HepG2 (cell line): ENCODE measurements around the gene RNPS1. TPM values are rescaled to one million over a fixed set of nuclear protein-coding genes. Genes with fewer than 3 reads are reported as not detected.

ENCODE experiments used
- ATRX ChIP-seq: sonication (generic); formaldehyde crosslinking; IDR thresholded peaks from 2 replicates; pipeline ENCODE4 v1.4.0; 2020; ENCODE audit warnings: missing genetic modification reagents, borderline replicate concordance
- FIP1L1 ChIP-seq: fragments of 200-400 bp; formaldehyde crosslinking; IDR thresholded peaks from 2 replicates; pipeline ENCODE4 v1.6.1; 2018; ENCODE audit warnings: low read depth, mild to moderate bottlenecking, low read length, moderate library complexity, borderline replicate concordance; ENCODE audit not compliant: insufficient read depth
- FOSL2 ChIP-seq: sonication (generic); formaldehyde crosslinking; IDR thresholded peaks from 2 replicates; pipeline ENCODE4 v1.4.0; 2020; ENCODE audit warnings: missing genetic modification reagents
- HNF4A ChIP-seq: sonication (generic); formaldehyde crosslinking; IDR thresholded peaks from 2 replicates; pipeline ENCODE4 v1.4.0; 2020; ENCODE audit warnings: missing genetic modification reagents
- HNRNPUL1 ChIP-seq: fragments of 200-400 bp; formaldehyde crosslinking; IDR thresholded peaks from 2 replicates; pipeline ENCODE4 v1.6.1; 2017; ENCODE audit warnings: low read depth, mild to moderate bottlenecking, low read length, moderate library complexity
- MTERF4 ChIP-seq: sonication (generic); formaldehyde crosslinking; IDR thresholded peaks from 2 replicates; pipeline ENCODE4 v1.8.0; 2023; ENCODE audit warnings: mild to moderate bottlenecking, missing genetic modification reagents
- POLR2A ChIP-seq, 2 experiments: IDR thresholded peaks; 2 replicates each; pipeline ENCODE4 v1.6.1; 2011; ENCODE audit warnings: low read depth in 2 of 2, low read length in 2 of 2, mild to moderate bottlenecking in 1 of 2, moderate library complexity in 1 of 2; ENCODE audit not compliant: insufficient read depth in 1 of 2
- RERE ChIP-seq: IDR thresholded peaks from 2 replicates; pipeline ENCODE4 v1.6.1; 2016; ENCODE audit warnings: low read depth, missing genetic modification reagents, missing compliant biosample characterization
- SALL2 ChIP-seq: sonication (generic); formaldehyde crosslinking; IDR thresholded peaks from 2 replicates; pipeline ENCODE4 v1.8.1; 2023; ENCODE audit warnings: mild to moderate bottlenecking, missing genetic modification reagents, inconsistent platforms
- TOE1 ChIP-seq: sonication (generic); formaldehyde crosslinking; IDR thresholded peaks from 2 replicates; pipeline ENCODE4 v1.4.0; 2020; ENCODE audit warnings: mild to moderate bottlenecking, missing genetic modification reagents
- UBTF ChIP-seq: sonication (generic); formaldehyde crosslinking; IDR thresholded peaks from 2 replicates; pipeline ENCODE4 v1.4.0; 2020; ENCODE audit warnings: mild to moderate bottlenecking, missing genetic modification reagents
- ZHX1 ChIP-seq: sonication (generic); formaldehyde crosslinking; IDR thresholded peaks from 2 replicates; pipeline ENCODE4 v1.8.1; 2022; ENCODE audit warnings: low read depth, mild to moderate bottlenecking, missing genetic modification reagents
- ZNF225 ChIP-seq: sonication (generic); formaldehyde crosslinking; IDR thresholded peaks from 2 replicates; pipeline ENCODE4 v1.4.0; 2020; ENCODE audit warnings: mild to moderate bottlenecking, missing genetic modification reagents
- ZNF24 ChIP-seq: fragments of 450-650 bp; IDR thresholded peaks from 2 replicates; pipeline ENCODE4 v1.6.1; 2017; ENCODE audit warnings: antibody characterized with exemption, mild to moderate bottlenecking
- ZNF550 ChIP-seq: sonication (generic); formaldehyde crosslinking; IDR thresholded peaks from 2 replicates; pipeline ENCODE4 v1.4.0; 2020; ENCODE audit warnings: mild to moderate bottlenecking, missing genetic modification reagents, borderline replicate concordance
- ZNF572 ChIP-seq: sonication (generic); formaldehyde crosslinking; IDR thresholded peaks from 2 replicates; pipeline ENCODE4 v1.5.1; 2020; ENCODE audit warnings: mild to moderate bottlenecking, missing genetic modification reagents
- ZNF816 ChIP-seq: sonication (generic); formaldehyde crosslinking; IDR thresholded peaks from 2 replicates; pipeline ENCODE4 v1.8.0; 2022; ENCODE audit warnings: missing genetic modification reagents, mild to moderate bottlenecking, borderline replicate concordance
- polyA plus RNA-seq, 8 experiments: library from polyadenylated mRNA; depleted of rRNA in 3 of 8; stranded (reverse) in 7 of 8; unstranded in 1 of 8; fragments of >200 nt; fragmentation: Illumina TruSeq in 4 of 8; extraction: Trizol in 4 of 8; gene quantifications; 2 replicates each; pipeline versions ENCODE4 v1.2.1 to v1.2.3, GENCODE V29; 2011 to 2016; ENCODE audit warnings: low read depth in 4 of 8, missing spikeins in 1 of 8, mixed read lengths in 1 of 8; ENCODE audit not compliant: insufficient read depth in 1 of 8
- total RNA-seq, 5 experiments: library from RNA; depleted of rRNA; stranded (reverse); fragments of >200 nt; fragmentation: Illumina TruSeq; extraction: Trizol; gene quantifications; 2 replicates each; pipeline ENCODE4 v1.2.3, GENCODE V29; 2016; ENCODE audit warnings: low read depth in 1 of 5

Gene RNPS1
- total and polyA plus RNA-seq, 2 of the 13 experiments (the other 11 are each of a cell fraction or from before 2014, with no cell fraction given): 126 to 133 TPM

- TF ChIP-seq UBTF (CRISPR knock-in tag) (peak; percentile 15; the same call in 1 of the 2 replicates), ZNF572 (CRISPR knock-in tag) (no peak), HNRNPUL1 (no peak), ATRX (CRISPR knock-in tag) (no peak), ZNF816 (CRISPR knock-in tag) (no peak), FOSL2 (CRISPR knock-in tag) (no peak), FIP1L1 (no peak), SALL2 (CRISPR knock-in tag) (no peak), HNF4A (CRISPR knock-in tag) (peak; percentile 6; the same call in 1 of the 2 replicates), MTERF4 (no peak), TOE1 (CRISPR knock-in tag) (no peak), ZNF225 (CRISPR knock-in tag) (no peak), ZNF550 (CRISPR knock-in tag) (no peak), ZNF24 (no peak), ZHX1 (CRISPR knock-in tag) (0 out of 2 replicates have a peak, but pooled peaks have one; percentile 32), RERE (no peak), POLR2A (IDR thresholded peaks at IDR 0.05; ENCODE audit: insufficient read depth in 1 of 2, low read depth in 2 of 2, low read length in 2 of 2) (0 out of 4 replicates have a peak, but pooled peaks of 1 of the 2 experiments have one; percentile 12)
Observed at GRCh38 chr16:2238838-2239675, 28.9 kb downstream of the RNPS1 start (continued).
